Urothelium cell line (cell line): ENCODE measurements around the gene PSMD13.
A peak's percentile ranks its signal among the peaks of the same experiment; 100 is the strongest.
"Not testable (repeated sequence)": the region's sequence is repeated elsewhere in the genome, so short reads cannot be mapped to it uniquely, and the experiment has no call there.

Experiments used
- DNase-seq: peaks from one replicate; pipeline ENCODE4 v3.0.0; 2011; ENCODE audit warnings: low spot score, mixed read lengths
- FAIRE-seq: peaks from 2 replicates; lab custom pipeline; 2011; peaks lifted over from hg19 to GRCh38; lab: Jason Lieb, UNC

PSMD13 gene

GRCh38 chr11:236774-237767, at the start of gene PSMD13:
Gene PSMD13, plus strand, starts transcription at chr11:236976. Its CDS starts 74 bp downstream, at chr11:237050.
- FAIRE-seq (no peak), DNase-seq (peak; percentile 86)

- FAIRE-seq = not testable (repeated sequence)
These were observed 47.5 kb upstream of the PSMD13 start for GRCh38 chr11:189200-189783.

DNA sequence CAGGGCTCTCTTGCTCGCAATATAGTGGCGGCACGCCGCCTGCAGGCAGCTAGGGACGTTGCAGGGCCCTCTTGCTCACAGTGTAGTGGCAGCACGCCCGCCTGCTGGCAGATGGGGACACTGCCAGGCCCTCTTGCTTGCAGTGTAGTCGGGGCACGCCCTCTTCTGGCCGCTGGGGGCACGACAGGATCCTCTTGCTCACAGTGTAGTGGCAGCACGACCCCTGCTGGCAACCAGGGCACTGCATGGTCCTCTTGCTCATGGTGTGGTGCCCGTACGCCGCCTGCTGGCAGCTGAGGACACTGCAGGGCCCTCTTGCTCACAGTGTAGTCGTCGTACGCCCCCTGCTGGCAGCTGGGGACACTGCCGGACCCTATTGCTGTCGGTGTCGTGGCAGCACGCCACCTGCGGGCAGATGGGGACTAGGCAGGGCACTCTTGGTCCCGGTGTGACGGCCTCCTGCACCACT, 46.9 kb upstream of the PSMD13 start:
- not testable (repeated sequence) for FAIRE-seq, DNase-seq

More at GRCh38 chr11:189200-189783, 47.5 kb upstream of the PSMD13 start:
- DNase-seq = not testable (repeated sequence)

GRCh38 chr11:190546-190945, 46.2 kb upstream of the PSMD13 start:
- not testable (repeated sequence) for DNase-seq, FAIRE-seq

DNA sequence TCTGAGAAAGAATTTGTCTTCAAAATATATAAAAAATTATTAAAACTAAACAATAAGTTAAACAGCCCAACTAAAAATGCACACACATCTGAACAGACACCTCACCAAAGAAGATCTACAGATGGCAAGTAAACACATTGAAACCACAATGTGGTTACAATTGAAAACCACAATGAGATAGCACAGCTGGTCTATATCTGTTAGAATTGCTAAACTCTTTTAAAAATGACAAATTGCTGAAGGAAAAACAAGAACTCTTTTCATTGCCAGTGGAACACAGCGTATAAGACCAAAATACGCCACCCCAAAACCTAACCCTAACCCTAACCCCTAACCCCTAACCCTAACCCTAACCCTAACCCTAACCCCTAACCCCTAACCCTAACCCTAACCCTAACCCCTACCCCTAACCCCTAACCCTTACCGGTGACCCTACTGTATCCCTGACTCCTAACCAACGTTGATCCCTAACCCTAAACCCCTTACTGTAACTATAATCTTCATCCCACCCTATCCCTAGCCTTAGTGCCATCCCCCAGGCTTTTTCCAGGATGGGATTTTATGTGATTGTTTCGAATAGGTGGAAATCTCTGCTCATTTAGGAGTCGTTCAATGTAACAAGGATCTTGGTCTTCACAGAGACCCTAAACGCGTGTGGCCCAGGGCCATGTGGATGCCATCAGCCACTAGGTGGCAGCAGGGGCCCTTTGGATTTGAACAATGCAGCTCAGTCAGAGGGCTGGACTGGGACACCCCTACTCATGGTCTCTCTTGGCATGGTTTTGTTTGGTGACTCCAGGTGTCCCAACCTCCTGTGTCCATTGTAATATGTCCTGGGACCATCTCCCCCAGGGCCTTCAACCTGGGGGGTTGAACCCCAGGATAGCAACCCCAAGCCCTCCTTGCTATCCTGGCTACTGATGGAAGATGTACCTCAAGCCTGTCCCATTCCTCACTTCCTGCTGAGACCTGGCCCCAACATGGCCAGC, 45.0 kb upstream of the PSMD13 start:
- DNase-seq, FAIRE-seq: not testable (repeated sequence)

- not testable (repeated sequence) for DNase-seq, FAIRE-seq
These were observed 44.1 kb upstream of the PSMD13 start, which contains the start of gene SCGB1C1 for GRCh38 chr11:192674-193128. Gene SCGB1C1, plus strand, starts transcription at chr11:193078. Its CDS starts 22 bp downstream, at chr11:193100.

DNA sequence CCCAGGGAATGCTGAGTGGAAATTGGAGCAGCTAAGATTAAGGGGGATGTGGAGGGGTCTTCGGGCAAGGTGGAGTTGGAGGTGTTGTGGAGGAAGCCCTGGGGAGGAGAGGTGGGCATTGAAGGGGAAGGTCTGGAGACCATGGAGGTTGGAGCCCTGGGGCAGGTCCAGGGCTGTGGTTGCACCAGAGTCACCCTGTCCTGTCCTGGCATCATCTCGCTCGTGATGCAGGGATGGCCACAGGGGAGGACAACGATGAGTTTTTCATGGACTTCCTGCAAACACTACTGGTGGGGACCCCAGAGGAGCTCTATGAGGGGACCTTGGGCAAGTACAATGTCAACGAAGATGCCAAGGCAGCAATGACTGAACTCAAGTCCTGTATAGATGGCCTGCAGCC, 43.3 kb upstream of the PSMD13 start:
- not testable (repeated sequence) for DNase-seq, FAIRE-seq

DNA sequence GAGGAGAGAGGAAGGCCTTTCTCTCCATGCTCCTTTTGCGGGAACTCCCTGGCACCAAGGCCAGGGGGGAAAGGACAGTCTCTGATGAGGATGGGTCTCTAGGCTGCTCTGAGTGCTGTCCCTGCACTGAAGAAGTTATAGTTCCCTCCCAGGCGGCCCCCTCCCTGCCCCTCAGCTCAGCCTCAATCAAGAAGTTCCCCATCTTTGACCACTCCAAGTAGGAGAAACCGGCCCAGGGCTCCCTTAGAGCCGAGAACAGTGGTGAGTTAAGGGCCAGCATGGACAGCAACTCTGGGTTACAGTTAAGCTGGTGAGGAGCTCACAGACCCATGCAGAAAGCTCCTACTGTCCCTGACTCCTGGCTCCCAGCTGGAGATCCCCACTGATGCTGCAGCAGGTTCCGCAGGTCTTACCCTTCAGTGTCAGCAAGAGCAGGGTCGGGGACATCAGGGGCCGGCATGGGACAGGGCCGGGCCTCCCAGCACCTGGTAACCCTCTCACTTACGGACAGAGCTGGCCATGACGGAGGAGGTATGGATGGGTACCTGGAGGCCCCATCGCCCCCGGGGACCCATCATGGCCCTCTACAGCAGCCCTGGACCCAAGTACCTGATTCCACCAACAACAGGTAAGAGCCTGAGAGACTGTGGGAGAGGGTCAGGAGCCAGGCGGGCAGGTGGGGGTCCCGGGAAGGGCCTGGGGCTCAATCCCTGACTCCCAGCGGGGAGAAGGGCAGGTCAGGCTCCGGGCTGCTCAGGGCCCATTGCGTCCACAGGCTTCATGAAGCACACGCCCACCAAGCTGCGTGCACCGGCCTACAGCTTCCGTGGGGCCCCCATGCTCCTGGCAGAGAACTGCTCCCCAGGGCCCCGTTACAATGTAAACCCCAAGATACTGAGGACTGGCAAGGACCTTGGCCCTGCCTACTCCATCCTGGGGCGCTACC, 39.7 kb upstream of the PSMD13 start:
- DNase-seq = no peak
- no peak for FAIRE-seq

GRCh38 chr11:197741-198235, 39.0 kb upstream of the PSMD13 start:
- no peak for FAIRE-seq
- DNase-seq = no peak

- no peak for FAIRE-seq
These were observed 38.5 kb upstream of the PSMD13 start for GRCh38 chr11:198236-198806.

DNA sequence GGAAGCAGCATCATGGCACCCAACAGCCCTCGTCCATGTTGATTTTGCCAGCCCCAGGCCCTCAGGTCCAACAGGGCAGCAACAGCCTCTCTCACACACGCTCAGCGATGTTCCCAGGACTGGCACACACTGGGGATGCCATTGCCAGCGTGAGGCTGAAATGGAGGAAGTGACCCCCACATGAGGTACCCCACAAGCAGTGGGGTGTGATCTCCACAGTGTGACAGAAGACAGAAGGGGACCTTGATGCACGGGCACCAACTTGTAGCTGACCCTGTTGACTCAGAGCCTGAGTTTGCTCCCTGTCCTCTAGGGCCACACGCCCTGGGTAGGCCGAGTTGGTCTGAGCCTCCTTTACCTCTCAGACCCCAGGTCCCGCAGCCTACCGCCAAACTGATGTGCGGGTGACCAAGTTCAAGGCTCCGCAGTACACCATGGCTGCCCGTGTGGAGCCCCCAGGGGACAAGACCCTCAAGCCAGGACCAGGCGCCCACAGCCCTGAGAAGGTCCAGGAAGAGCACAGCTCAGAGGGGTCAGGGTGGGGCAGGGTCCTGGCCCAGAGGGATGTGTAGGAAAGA, 37.7 kb upstream of the PSMD13 start:
- FAIRE-seq (no peak), DNase-seq (no peak)

More at GRCh38 chr11:198236-198806, 38.5 kb upstream of the PSMD13 start:
- DNase-seq = no peak

- DNase-seq (no peak), FAIRE-seq (no peak)
These were observed 37.0 kb upstream of the PSMD13 start for GRCh38 chr11:199782-200181.

DNA sequence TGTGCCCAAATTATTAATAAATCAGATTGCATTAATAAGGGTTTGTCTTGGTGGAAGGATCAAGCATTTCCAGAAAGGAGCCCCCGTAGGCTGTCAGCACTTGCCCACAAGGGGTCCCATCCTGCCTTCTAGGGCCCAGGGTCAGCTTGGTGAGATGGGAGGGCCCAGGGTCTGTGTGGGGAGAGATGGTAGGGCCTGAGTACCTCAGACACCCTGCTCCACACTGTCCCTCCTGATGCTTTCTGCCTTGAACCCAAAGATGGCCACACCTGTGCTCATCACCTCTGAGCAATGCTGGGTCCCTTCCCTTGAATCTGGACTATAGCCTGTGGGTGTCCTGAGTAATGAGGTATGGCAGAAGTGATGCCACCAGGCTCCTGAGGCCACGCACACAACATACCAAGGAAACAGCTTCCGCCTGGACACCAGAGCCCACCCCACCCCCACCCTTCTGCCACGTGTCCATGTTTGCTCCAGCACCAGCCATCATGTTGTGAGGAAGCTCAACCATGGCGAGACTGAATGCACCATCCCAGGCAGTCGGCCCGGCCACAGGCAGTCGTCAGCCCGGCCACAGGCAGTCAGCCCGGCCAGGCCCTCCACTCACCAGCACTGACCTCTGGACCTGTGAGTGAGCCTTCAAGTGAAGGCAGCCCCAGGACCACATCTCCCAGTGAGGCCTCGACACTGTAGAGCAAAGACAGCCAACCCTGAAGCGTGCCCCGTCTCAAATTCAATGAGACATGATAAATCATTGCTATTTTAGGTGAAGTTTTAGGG, 36.4 kb upstream of the PSMD13 start:
- no peak for FAIRE-seq
- no peak for DNase-seq

- no peak for FAIRE-seq
- DNase-seq = no peak
These were observed 34.8 kb upstream of the PSMD13 start for GRCh38 chr11:201966-202365.

DNA sequence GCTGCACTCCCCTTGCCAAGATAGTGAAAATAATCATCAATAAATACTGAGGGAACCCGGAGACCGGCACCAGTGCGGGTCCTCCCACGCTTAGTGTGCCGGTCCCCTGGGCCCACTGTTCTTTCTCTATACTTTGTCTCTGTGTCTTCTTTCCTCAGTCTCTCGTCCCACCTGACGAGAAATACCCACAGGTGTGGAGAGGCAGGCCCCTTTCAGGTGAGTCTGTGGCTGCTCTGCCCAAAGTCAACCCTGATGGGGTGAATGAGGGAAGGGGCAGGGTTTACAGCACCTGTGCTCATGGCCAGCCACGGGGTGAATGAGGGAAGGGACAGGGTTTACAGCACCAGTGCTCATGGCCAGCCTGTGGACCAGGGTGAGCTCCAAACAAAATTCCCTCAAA, 34.3 kb upstream of the PSMD13 start:
- no peak for FAIRE-seq
- no peak for DNase-seq

- no peak for FAIRE-seq
- no peak for DNase-seq
These were observed 33.5 kb upstream of the PSMD13 start for GRCh38 chr11:203056-203944.
